GM15510 (cell line): Measurements from ENCODE around the gene ABCC8.

ENCODE experiments used
- POLR2A ChIP-seq: IDR thresholded peaks from 3 replicates; pipeline ENCODE4 v1.6.1; 2011; ENCODE audit warnings: borderline replicate concordance; ENCODE audit not compliant: insufficient read length; ENCODE audit errors: extremely low read depth

Gene ABCC8

DNA sequence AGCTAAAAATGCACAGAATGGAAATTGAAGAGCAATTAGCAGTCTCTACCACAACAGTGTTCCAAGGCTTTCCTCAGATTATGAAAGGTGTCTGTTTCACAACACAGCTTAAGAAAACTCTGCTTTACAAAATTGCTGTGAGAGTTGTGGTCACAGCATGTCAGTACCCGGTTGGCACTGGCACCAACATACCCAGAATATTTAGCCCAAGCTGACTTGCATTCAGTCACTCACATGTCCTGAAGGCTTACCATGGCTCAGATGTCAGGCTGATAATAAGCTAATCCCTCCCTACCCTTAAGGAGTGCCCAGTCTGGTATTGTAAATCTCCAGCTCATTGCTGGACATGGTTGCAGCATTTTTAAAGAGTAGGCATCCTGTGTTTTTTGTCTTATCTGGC is 110.2 kb downstream of the ABCC8 start:
- TF ChIP-seq POLR2A: no peak

DNA sequence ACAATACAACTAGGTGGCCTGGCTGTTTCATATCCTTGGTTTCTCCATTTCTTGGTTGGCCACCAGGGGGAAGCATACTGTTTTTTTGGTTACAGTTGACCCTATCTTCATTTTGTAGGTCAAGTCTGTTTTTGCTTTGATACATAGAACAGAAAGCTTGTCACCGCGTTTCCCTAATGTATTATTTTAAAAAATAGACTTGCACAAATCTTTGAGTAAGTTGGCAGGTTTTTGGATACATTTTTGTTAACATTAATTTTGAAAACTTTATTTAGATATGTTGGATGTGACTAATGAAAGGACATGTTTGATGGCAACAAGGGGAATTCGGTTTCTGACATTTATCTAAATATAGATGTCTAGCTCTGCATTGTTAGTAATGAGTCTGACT is 122.0 kb downstream of the ABCC8 start:
- no peak for TF ChIP-seq POLR2A

DNA sequence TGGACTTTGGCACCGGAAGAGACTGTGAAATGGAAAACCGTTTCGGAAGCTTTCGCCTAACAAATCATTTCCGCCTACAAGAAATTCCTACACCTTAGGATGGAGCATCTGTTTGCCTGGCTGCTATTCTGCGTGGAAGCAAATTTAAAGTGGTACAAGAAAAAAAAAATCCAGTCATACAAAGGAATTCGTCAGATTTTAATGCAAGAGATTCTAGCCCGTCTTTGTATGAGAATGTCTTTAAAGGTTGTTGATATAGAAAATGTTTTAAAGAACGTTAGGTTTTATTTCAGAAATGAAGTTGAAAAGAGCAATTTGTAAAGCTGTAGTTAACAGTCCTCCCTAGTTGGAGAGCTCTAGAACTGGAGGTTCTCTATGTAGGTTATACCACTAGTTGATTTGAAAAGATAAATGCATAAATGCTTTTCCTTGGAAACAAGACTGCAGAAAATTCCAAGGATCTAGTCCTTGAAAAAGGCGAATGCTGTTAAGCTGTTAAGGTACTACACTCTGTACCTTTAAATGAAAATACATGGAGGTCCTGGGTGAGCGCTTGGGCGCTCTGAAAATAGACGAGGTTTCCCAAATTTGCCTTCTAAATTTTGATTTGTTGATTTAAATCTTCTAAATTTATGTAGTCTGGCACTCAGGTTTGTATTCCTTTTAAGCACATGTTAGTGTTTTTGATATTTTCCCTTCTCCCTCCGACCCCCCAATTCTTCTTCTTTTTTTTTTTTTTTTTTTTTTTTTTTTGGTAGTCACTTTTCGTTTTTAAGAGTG is 122.6 kb downstream of the ABCC8 start:
- no peak for TF ChIP-seq POLR2A

DNA sequence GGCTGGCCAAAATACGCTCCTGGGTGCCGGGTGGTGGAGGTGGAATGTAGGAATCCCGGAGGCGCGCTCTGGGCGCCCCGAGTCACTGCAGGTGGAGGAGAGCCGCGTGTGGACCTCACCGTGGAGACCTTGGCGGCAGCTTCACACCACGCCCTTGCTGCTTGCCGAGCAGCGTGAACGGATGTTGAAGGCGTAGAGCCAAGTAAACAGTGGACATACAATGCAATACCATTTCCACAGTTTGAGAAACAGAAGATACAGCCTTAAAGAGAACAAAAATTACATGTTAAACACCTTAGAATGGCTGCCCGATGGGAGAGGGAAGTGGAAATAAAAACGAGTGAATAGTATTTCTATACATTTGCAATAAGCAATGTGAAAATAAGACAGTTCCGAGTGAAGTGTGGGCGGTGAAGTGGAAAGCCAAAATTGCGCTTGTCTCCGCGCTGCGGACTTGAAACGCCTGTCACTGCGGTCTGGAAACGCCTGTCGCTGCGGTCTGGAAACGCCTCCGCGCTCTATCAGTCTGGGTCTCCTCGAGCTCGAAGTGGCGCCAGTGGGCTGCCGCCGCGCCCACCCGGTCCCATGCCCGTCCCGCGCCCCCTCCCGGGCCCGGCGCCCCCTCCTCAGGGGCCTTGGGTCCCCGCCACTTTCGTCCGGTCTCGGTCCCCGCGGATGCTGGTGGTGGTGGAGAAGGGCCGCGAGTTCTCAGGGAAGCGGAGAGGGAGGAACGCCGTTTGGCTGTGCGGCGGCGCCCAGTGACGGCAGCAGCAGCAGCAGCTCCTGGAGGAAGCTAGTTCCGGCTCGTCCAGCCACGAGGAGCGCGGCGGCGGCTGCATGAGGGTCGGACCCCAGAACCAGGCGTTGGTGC is 123.5 kb downstream of the ABCC8 start:
- peak; percentile 24 for TF ChIP-seq POLR2A

DNA sequence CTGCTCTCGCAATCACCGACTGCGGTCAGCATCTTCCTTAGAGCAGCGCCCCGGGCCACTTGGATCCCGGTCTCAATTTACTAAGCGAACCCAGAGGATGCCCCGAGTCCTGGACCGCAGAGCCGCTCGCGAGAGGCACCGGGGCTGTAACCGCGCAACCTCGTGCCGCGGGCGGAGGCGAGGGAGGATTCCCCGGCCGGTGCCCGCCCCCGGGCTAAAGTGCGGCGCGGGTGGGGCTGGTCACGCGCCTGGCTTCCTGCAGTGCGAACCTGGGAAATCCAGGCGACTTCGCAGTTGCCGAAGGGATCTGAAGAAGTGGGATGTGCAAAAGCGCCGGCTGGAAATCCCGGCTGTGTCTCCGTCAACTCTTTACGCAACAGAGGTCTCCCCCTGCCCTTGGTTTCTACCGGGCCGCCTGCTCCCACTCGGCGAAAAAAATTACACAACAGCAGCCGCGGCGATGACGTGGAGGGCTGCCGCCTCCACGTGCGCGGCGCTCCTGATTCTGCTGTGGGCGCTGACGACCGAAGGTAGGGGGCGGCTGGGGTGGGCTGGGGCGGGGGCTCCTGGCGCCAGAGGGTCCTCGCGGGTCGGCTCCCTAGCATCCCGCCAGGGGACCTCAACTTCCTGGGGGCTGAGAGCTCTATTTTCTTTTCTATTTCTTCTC is 125.0 kb downstream of the ABCC8 start, which contains the start of gene NCR3LG1:
Gene NCR3LG1, plus strand, starts transcription at position 291 of the 667 bp plus-strand sequence. Its CDS starts 170 bp downstream, at position 461.
- no peak for TF ChIP-seq POLR2A

DNA sequence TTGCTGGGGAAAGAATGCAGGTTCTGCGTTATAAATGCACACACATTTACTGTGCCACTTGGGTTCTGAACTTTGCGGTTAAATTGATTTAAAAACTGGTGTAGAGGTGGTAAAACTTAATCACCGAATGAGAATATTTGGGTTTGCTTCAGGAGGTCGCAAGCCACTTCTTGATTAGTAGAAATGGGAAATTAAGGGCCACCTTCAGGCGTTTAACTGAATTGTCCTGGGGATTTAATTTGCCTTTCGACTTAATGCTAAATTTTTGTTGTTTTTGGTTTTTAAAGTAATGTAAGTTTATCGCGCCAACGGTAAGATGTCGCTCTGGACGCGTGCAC is 125.5 kb downstream of the ABCC8 start:
- no peak for TF ChIP-seq POLR2A

DNA sequence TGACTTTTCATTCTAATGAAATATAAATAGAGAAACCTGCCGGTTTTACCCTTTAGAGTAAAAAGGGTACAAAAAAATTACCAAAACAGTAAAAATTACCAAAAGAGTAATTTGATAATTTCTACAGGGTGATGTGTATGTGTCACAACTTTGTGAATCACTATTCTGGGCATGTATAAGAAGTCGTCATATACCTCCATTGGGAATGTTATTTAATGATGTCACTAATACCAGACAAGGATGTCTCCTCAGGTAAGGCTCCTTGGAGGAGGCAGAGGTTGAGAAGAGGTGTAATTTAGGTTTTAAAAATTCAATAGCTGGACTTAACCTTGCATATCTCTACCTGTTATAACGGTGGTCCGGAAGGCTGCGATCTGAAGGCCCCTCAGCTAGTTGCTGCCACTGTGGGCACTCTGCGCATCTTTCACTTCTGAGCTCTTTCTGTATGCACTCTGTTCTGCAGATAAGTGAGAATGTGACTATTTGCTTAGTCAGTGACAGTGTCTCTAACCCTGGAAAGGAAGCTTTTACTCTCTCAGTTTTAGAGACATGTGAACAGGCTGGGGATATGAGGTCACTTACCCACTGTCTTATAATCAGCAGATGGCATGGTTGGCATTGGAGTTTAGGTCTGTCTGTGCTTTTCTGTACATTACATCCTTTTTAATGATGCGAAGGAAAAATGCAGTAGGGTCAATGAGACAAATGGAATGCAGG is 126.0 kb downstream of the ABCC8 start:
- TF ChIP-seq POLR2A: no peak

DNA sequence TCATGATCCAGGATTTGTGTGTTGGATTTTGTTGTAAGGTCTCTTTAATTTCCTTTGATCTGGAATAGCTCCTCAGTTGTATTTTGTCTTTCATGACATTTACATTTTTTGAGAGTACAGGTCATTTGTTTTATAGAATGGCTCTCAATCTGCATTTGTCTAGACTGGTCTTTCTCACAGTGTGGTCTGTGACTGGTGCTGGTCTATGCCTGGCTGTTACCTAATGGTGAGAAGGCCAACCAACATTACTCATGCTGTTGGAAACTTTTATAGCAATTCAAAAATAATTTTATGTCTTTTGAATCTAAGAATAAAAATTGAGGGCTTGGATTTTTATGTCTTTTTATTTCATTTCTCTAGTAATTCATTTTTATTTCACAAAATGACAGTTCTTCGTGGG is 129.0 kb downstream of the ABCC8 start:
- no peak for TF ChIP-seq POLR2A

DNA sequence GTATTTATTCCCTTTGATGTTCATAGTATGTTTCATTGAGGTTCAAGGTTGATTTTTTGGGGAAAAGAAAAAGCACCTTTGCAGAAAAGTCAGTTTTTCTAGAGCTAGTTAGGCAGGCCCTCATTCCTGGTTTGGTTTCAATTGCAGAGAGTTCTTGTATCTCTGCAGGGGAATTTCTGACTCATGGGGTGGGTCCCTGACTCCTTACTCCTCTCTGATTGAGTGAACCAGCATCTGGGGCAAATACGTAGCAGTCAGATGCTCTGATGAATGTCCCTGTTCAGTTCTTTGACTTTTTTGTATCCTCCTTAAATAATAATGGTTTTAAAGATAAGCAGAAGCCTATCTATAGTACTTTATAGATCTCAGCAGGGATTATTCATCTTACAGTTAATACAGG is 132.7 kb downstream of the ABCC8 start:
- no peak for TF ChIP-seq POLR2A

DNA sequence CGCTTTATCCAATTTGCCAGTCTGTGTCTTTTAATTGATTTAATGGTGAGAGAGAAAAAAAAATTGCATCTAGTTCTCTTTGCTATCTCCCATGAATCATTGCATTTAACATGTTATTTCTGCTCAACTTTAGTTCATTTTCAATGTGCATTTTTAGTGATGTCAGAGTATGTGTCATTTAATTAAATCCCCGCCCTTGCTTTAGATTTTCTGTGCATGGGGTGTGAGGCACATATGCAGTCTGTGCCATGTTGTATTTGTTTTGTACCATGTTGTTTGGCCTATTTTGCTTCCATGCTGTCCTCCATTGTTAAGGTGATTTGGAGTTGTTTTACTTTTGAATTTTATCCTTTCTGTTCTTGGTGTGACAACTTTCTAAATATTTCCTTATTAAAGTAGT is 133.4 kb downstream of the ABCC8 start:
- TF ChIP-seq POLR2A: no peak
